HG03521 (cell line): Measurements from ENCODE around the gene TIMM50.
A peak's percentile ranks its signal among the peaks of the same experiment; 100 is the strongest.

Experiments
- ATAC-seq: cut with Tn5 transposase; IDR thresholded peaks from one replicate; pipeline ENCODE4 v1.9.1; 2021; ENCODE audit warnings: mild to moderate bottlenecking, moderate library complexity; ENCODE audit not compliant: unreplicated experiment

TIMM50 gene

GRCh38 chr19:39525205-39525604, 44.6 kb downstream of the TIMM50 start:
- ATAC-seq: no peak

DNA sequence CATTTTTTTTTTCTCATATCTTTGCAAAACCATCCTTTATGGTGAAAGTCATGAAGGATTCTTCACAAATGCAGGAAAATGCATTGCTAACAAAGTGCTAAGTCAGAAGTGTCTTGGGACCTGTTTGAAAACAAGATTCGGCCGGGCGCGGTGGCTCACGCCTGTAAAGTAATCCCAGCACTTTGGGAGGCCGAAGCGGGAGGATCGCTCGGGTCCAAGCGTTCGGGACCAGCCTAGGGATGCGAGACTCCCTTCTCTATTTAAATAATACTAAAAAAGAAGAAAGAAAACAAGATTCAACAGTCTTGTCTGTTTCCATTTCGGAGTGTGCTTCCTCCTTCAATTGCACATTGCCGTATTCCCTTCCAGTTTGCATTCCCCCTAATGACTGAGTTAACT, 51.2 kb downstream of the TIMM50 start:
- no peak for ATAC-seq

- ATAC-seq: peak; percentile 91
Measured at GRCh38 chr19:39532233-39533002, 51.8 kb downstream of the TIMM50 start, which contains the start of gene EID2B. Gene EID2B, minus strand, starts transcription at chr19:39532852. Its CDS starts 50 bp downstream, at chr19:39532802.

- ATAC-seq: no peak
Measured at GRCh38 chr19:39533003-39533512, 52.4 kb downstream of the TIMM50 start.

GRCh38 chr19:39533791-39534190, 53.2 kb downstream of the TIMM50 start:
- ATAC-seq: no peak

DNA sequence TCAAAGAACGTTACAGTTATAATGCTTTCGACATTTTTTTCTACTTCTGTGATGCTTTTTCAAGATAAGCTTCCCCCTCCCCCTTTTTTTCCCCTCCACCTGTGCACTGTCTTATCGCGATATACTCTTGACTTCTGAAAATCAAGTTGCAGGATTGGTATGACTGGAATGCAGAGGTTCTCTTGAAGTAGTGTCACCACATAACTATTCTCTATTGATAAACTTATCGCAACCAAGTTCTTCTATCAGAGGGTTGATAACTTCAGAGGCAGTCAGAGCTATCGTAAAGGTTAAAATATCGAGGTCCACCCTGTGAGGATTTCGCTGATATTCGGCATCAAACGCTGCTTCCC, 58.5 kb downstream of the TIMM50 start:
- ATAC-seq: no peak

GRCh38 chr19:39539518-39540332, 59.1 kb downstream of the TIMM50 start, which contains the start of gene EID2:
Gene EID2, minus strand, starts transcription at chr19:39540161. Its CDS starts 82 bp downstream, at chr19:39540079.
- peak; percentile 87 for ATAC-seq

- no peak for ATAC-seq
Measured at GRCh38 chr19:39540333-39540673, 59.7 kb downstream of the TIMM50 start.
